Stimulated activated CD4-positive, alpha-beta T cell treated with anti-CD3 and anti-CD28 coated beads, Interleukin-15, amount 100 ng/mL, for 1 hour (primary cell): Measurements from ENCODE around the gene SSBP4.

Source experiments
- DNase-seq, 2 donors: peaks; one replicate each; pipeline ENCODE4 v3.0.0-alpha.2; 2020; ENCODE audit warnings: low read depth in 1 of 2, low spot score in 1 of 2

SSBP4 gene

GRCh38 chr19:18441804-18442788, 22.9 kb downstream of the SSBP4 start:
- no peak for DNase-seq

GRCh38 chr19:18442941-18443340, 23.7 kb downstream of the SSBP4 start:
- no peak for DNase-seq

- DNase-seq, result no peak
These were observed 24.2 kb downstream of the SSBP4 start for GRCh38 chr19:18443406-18443805.

DNA sequence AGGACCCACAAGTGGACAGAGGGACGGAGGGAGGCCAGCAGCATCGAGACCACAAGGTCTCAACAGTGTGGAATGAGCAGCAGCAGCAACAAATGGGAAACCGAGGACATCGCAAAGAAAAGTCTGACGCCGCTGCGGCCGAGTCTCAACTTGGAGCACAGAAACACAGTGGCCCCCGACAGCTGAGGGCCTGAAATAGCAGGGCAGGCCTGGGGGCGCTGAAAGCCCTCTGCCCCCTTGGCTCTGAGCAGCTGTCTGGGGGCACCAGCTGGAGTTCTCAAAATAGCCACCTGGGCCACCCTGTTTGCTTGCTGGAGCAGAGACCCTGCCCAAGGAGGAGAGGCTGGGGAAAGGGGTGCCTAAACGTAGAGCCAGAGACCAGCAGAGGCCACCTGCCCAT, 24.6 kb downstream of the SSBP4 start:
- DNase-seq, result no peak

GRCh38 chr19:18444513-18444912, 25.3 kb downstream of the SSBP4 start:
- DNase-seq, result no peak

DNA sequence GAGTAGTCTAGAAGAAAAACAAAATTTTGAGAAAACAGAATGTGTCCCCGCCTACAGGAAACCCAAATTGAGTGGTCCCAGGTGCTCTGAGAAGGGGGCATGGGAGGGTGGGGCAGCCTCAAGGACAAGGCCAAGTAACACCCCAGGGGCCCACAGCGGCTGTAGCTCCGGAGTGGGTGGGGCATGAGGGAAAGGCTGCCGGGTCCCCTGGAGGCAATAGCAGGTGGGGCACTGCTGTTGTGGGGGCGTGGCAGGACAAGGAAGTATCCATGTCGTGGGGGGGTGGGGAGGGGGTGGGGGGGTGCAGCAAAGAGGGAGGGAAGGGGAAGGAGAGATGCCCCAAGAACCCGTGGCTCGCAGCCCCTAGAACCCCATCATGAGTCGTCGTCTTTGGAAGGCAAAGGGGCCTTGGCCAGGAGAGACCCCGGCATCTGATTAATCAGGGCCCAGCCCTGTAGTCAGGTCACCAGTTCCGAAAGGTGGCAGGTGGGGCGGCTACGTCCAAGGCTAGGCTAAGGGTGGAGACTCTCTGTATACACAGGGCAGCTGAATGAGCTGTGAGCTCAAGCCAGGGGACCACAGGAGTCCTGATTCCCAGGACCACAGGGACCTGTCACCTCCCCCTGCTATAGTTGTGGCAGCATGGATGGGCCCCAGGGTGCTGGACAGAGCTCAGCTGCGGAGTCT, 26.2 kb downstream of the SSBP4 start:
- no peak for DNase-seq

DNA sequence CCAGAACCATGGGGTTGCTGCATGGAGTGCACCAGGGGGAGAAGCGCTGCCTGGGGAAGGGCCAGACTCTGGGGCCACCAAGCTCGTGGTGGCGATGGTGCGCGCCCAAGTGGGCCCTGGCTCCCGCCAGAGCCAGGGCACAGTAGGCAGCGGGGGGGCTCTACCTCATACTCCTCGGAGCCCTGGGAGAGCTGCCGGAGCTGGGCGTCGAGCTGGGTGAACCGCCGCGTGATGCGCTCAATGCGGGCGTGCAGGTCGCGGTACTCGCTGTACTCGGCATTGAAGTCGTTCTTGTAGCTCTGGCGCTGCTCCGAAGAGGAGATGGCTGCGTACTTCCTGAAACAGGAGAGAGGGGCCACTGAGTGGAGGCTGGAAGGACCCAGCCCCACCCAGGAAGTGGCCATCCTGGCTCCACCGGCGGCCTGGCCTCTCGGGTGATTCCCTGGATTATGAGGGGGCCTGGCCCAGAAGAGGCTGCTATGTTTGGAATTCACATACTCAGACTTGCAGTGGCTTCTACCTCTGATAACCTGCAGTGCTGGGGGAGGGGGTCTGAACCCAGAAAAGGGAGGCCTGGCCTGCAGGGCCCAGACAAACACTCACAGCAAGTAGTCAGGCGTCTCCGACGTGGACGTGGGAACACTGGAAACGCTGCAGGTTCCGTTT, 27.1 kb downstream of the SSBP4 start:
- DNase-seq, result no peak

DNA sequence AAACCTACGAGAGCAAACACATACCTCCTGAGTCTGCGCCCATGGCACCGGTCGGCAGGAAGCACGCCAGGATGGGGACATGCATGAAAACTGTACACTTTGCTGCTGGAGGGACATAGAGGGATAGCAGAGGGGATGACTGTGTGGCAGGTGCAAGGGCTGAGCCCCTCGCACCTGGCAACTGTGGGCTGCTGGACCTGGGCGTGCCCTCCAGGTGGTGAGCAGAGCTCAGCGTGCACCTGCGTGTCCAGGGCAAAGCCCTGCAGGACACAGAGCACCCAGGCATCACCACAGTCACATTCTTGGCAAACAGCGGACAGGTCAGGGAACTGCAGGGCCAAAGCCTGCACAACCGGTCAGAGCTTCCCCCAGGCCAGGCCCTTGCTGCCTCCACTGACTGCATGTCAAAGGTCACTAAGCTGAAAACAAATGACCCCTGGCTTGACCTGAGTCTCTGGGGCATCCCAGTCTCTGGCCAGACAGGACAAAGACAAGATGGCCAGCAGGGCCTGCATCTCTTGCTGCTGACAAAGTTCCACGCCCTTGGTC, 27.7 kb downstream of the SSBP4 start:
- DNase-seq, result no peak

GRCh38 chr19:18449552-18449951, 30.4 kb downstream of the SSBP4 start:
- no peak for DNase-seq

DNA sequence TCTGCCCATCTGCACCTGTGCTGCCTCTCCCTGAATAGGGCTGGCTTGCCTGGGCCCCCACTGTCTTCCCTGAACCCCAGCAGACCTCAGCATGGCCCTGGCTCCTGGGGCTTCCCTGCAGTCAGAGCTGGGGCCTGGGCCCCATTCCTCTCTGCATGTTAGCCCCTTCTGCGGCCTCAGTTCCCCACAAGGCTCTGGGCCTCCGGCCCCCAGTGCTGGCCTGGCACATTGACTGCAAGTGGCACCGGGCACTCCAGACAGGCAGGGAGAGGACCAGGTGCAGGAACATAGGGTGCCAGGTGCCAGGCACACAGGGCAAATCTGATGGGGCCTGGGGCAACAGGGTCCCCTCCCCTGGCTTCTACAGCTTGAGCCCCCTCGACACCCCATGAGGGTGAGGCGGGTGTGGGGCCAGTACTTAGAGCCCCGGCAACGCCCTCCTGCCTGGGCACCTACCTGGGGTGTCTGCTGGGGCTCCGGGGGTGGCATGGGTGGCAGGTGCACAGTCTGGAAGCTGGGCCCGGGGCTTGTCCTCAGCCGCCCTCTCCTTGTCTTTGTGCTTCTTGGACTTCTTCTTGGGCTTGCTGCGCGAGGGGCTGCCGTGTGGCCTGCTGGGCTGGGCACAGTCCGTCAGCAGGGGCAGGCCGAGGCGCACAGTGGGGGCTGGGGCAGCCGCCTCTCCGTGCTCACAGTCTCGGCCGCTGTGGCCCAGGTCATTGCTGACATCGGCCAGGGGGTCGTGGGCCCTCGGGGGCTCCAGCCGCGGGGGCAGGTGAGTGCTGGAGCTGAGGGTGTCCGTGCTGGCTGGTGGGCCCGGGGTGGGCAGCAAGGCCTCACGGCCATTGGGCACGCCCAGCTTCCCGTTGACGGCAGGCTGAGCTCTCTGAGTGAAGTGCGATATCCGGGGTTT, 31.1 kb downstream of the SSBP4 start:
- no peak for DNase-seq

- DNase-seq, result peak; percentile 78 to 86
These were observed 32.0 kb downstream of the SSBP4 start for GRCh38 chr19:18450931-18451836.

- no peak for DNase-seq
These were observed 33.2 kb downstream of the SSBP4 start for GRCh38 chr19:18452386-18452785.

- DNase-seq, result no peak
These were observed 34.2 kb downstream of the SSBP4 start for GRCh38 chr19:18453269-18454024.

GRCh38 chr19:18456279-18456678, 37.1 kb downstream of the SSBP4 start:
- no peak for DNase-seq

GRCh38 chr19:18456974-18457373, 37.8 kb downstream of the SSBP4 start:
- no peak for DNase-seq

DNA sequence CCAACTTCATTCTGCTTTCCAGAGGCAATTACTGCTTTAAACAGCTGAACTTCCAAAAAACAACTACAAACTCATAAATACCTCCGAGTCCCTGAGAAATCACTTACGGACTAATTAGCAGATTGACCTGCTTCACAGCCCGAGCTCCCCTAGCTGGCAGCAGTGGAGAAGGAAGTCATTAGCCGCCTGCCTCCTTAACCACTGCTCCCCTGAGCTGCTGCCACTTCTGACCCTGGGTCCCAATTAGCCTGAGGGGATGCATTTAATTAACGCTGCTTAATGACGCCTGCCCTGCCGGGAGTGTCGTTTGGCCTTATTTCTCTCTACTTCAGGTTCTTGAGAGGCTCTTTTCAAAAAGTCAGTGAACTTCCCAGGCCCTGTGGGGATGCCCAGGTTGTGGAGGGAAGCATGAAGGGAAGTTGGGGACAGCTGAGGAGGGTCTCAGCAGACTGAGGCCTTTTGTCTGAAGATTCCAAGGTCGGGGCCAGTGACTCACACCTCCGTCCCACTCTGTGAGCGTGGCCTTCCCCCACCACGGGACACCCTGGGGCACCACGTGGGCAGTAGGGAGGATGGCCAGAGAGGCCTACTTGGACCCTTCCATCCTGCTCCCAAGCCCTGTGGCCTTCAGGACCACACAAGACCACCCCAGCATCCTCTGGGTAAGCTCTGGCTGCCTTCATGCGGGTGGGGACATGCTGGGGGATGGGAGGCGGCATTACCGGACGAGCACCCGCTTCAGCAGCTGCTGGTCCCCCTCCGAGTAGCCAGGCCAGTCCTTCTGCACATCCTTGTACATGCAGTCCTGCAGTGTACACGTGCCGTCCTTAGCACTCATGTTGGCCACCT, 38.5 kb downstream of the SSBP4 start:
- no peak for DNase-seq

DNA sequence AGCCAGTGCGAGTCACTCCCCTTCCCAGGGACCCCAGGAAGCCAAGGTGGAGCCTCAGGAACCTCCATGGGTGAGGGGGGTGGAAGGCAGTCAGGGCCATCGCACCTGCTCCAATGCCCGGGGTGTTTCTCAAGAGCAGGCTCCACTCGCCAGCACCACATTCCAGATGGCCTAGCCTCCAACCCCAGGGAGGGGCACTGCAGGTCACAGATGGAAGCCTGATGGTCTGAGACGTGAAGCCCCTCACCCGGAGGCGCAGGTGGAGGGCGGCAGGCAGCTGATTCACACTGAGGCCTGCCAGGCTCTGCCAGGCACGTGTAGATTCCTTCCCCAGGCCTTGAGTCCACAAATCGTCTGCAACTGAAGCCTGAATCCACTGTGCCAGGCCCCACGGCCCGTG, 41.7 kb downstream of the SSBP4 start:
- no peak for DNase-seq

DNA sequence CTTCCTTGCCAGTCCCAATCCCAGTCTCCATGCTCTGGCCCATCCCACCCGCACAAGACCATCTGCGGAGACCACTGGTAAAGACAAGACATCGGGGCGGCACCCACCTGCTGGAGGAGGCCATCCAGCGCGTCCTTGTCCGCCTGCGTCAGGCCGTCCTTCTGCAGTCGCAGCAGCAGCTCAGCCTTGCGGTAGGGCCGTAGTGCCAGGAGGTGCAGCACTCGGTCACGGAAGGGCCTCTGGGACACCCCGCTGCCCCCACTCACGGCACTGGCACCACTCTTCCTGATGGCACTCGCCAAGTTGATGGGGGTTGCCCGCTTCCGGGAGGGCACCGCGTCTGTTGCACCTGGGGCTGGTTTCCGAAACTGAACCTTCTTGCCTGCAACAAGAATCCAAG, 42.3 kb downstream of the SSBP4 start:
- no peak for DNase-seq
